GM10248 (cell line): ENCODE results near the gene LYRM1.

ENCODE experiments used
- CTCF ChIA-PET: fragments of 300-600 bp; sonication (Branson Sonifier 250); formaldehyde crosslinking; extraction: SDS; loops from one replicate; lab custom pipeline; 2021; ENCODE audit warnings: antibody characterized with exemption; lab: Yijun Ruan, JAX
- POLR2A ChIA-PET: fragments of 350-650 bp; sonication (Branson Sonifier 250); formaldehyde crosslinking; extraction: SDS; loops from one replicate; lab custom pipeline; 2020; ENCODE audit warnings: antibody characterized with exemption; lab: Yijun Ruan, JAX
- DNase-seq: peaks from one replicate; pipeline ENCODE4 v3.0.0; 2012; ENCODE audit errors: extremely low spot score
- TF ChIP-seq, protein P1 (sequence below): IDR thresholded peaks from 2 replicates; pipeline ENCODE4 v1.5.1; 2012; ENCODE audit warnings: mild to moderate bottlenecking, low read depth; ENCODE audit errors: extremely low read depth, missing control alignments, control extremely low read depth

The LYRM1 gene

GRCh38 chr16:20879175-20880040 lies 21.2 kb upstream of the LYRM1 start:
- ChIA-PET CTCF (interaction anchor here (0.6 to 1.4 kb wide), 2 partner anchors 42 to 788 kb away, joined by 3 to 4 read pairs; no protein-coding TSS in a partner anchor), POLR2A (interaction anchor here (0.7 kb wide), 1 partner anchor 1180 kb away, joined by 3 read pairs; no protein-coding TSS in a partner anchor)
- TF ChIP-seq, protein P1, sequence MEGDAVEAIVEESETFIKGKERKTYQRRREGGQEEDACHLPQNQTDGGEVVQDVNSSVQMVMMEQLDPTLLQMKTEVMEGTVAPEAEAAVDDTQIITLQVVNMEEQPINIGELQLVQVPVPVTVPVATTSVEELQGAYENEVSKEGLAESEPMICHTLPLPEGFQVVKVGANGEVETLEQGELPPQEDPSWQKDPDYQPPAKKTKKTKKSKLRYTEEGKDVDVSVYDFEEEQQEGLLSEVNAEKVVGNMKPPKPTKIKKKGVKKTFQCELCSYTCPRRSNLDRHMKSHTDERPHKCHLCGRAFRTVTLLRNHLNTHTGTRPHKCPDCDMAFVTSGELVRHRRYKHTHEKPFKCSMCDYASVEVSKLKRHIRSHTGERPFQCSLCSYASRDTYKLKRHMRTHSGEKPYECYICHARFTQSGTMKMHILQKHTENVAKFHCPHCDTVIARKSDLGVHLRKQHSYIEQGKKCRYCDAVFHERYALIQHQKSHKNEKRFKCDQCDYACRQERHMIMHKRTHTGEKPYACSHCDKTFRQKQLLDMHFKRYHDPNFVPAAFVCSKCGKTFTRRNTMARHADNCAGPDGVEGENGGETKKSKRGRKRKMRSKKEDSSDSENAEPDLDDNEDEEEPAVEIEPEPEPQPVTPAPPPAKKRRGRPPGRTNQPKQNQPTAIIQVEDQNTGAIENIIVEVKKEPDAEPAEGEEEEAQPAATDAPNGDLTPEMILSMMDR = no peak
- peak; percentile 40 for DNase-seq

GRCh38 chr16:20880867-20881502 lies 19.6 kb upstream of the LYRM1 start:
- DNase-seq = no peak
- TF ChIP-seq, protein P1 = no peak
- POLR2A ChIA-PET = no interaction called here
- CTCF ChIA-PET = interaction anchor here (1.5 to 1.7 kb wide), 2 partner anchors 15 to 17 kb away, joined by 3 to 4 read pairs; no protein-coding TSS in a partner anchor

- ChIA-PET CTCF (interaction anchor here (1.5 to 1.7 kb wide), 2 partner anchors 15 to 16 kb away, joined by 3 to 4 read pairs; no protein-coding TSS in a partner anchor), POLR2A (no interaction called here)
- TF ChIP-seq, protein P1 = no peak
- no peak for DNase-seq
Measured at GRCh38 chr16:20881503-20881878, 19.1 kb upstream of the LYRM1 start.

- ChIA-PET CTCF (interaction anchor here (1.1 kb wide), 1 partner anchor 9 kb away, joined by 5 read pairs; no protein-coding TSS in a partner anchor), POLR2A (no interaction called here)
- TF ChIP-seq, protein P1 = no peak
- DNase-seq = no peak
Measured at GRCh38 chr16:20883554-20884239, 16.9 kb upstream of the LYRM1 start.

DNA sequence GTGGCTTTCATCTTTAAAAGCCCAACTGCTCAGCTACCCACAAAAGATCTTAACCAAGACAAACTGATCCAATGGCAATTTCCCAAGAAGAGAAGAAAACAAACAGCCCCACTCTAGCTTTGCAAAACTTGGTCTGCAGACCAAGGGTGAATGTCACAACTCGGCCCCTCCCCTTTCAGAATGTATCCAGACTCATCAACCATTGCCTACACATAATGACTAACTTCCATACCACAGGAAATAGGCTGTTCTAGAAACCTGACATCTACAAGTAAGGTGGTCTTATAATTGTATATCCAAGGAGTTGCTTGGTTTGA lies 16.4 kb upstream of the LYRM1 start:
- ChIA-PET CTCF (interaction anchor here (1.1 kb wide), 1 partner anchor 9 kb away, joined by 5 read pairs; no protein-coding TSS in a partner anchor), POLR2A (no interaction called here)

More for the DNA sequence above, 16.4 kb upstream of the LYRM1 start:
- no peak for DNase-seq
- TF ChIP-seq, protein P1 = no peak
